MM.1S (cell line): ENCODE results near the gene CASZ1.

Experiments used
- DNase-seq: peaks from one replicate; pipeline ENCODE4 v3.0.0-alpha.2; 2015
- H2AFZ ChIP-seq: fragments of 300-600 bp; sonication (generic); 2 replicates; pipeline ENCODE4 v1.6.0; 2016; ENCODE audit warnings: antibody characterized with exemption, low read length
- H3F3A ChIP-seq: fragments of 300-600 bp; sonication (generic); 2 replicates; pipeline ENCODE4 v1.6.1; 2016; ENCODE audit warnings: mild to moderate bottlenecking, antibody characterized with exemption, low read length, moderate library complexity, mixed read lengths; ENCODE audit not compliant: insufficient read depth
- H3K27ac ChIP-seq: fragments of 300-600 bp; sonication (generic); 2 replicates; pipeline ENCODE4 v1.5.1; 2016; ENCODE audit warnings: mild to moderate bottlenecking, low read length
- H3K27me3 ChIP-seq: fragments of 300-600 bp; sonication (generic); replicated peaks from 2 replicates; pipeline ENCODE4 v1.6.0; 2016; ENCODE audit warnings: low read length; ENCODE audit not compliant: insufficient read depth
- H3K36me3 ChIP-seq: fragments of 300-600 bp; sonication (generic); replicated peaks from 2 replicates; pipeline ENCODE4 v1.6.1; 2016; ENCODE audit warnings: mild to moderate bottlenecking, low read length, mixed read lengths; ENCODE audit not compliant: insufficient read depth
- H3K4me1 ChIP-seq: fragments of 300-600 bp; sonication (generic); 2 replicates; pipeline ENCODE4 v1.6.1; 2016; ENCODE audit warnings: low read length, mixed read lengths
- H3K4me2 ChIP-seq: fragments of 300-600 bp; sonication (generic); 2 replicates; pipeline ENCODE4 v1.6.0; 2016; ENCODE audit warnings: low read depth, low read length
- H3K4me3 ChIP-seq: fragments of 300-600 bp; sonication (generic); 2 replicates; pipeline ENCODE4 v1.5.1; 2016; ENCODE audit warnings: low read length, mixed read lengths
- H3K79me2 ChIP-seq: fragments of 300-600 bp; sonication (generic); 2 replicates; pipeline ENCODE4 v1.6.1; 2016; ENCODE audit warnings: mixed run types, low read length, mixed read lengths
- H3K9ac ChIP-seq: fragments of 300-600 bp; sonication (generic); 2 replicates; pipeline ENCODE4 v1.6.1; 2016; ENCODE audit warnings: low read length, mixed read lengths
- H3K9me2 ChIP-seq: fragments of 300-600 bp; sonication (generic); replicated peaks from 2 replicates; pipeline ENCODE4 v1.6.1; 2016; ENCODE audit warnings: mild to moderate bottlenecking, low read length, mixed read lengths; ENCODE audit not compliant: insufficient read depth
- H3K9me3 ChIP-seq: fragments of 300-600 bp; sonication (generic); replicated peaks from 2 replicates; pipeline ENCODE4 v1.6.1; 2016; ENCODE audit warnings: mild to moderate bottlenecking, low read length, mixed read lengths; ENCODE audit not compliant: insufficient read depth
- H4K20me1 ChIP-seq: fragments of 300-600 bp; sonication (generic); 2 replicates; pipeline ENCODE4 v1.6.1; 2016; ENCODE audit warnings: mild to moderate bottlenecking, low read length, moderate library complexity, mixed read lengths; ENCODE audit not compliant: insufficient read depth
- EZH2 ChIP-seq: fragments of 300-600 bp; sonication (generic); optimal IDR thresholded peaks from 2 replicates; pipeline ENCODE3; 2017; ENCODE audit warnings: low read depth, mild to moderate bottlenecking, antibody characterized with exemption, low read length, mixed read lengths
- EZH2phosphoT487 ChIP-seq: fragments of 300-600 bp; sonication (generic); IDR thresholded peaks from 2 replicates; pipeline ENCODE4 v1.6.1; 2018; ENCODE audit warnings: antibody characterized with exemption, low read length
- TF ChIP-seq, protein P1 (sequence below): fragments of 300-600 bp; sonication (generic); IDR thresholded peaks from 2 replicates; pipeline ENCODE4 v1.5.1; 2016; ENCODE audit warnings: antibody characterized with exemption, low read length, mixed read lengths

CASZ1 gene

DNA sequence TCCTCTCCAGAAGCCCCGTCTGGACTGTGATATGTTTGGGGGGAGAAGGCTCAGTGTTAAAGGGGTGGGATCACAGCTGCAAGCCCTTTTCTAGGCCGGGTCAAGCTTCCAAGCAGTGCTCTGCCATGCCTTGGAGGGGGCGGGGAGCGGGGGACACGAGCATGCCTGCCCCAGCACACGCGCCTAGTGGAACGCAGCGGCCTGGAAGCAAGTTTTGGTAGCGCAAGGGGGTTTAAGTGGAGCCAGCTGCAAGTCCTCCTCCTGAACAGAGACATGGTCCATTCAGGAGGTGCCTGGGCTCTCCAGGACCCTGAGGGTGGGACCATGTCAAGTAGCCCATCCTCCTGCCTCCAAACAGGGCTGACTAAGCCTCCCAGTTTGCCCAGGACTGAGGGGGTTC is 112.2 kb downstream of the CASZ1 start:
- no peaks in the 10 kb centered on the region for H3K36me3 ChIP-seq
- H3K9me3 ChIP-seq = no peaks in the 10 kb centered on the region
- H3K79me2 ChIP-seq = no peaks in the 10 kb centered on the region
- TF ChIP-seq EZH2phosphoT487 (no peak), EZH2 (no peak)
- TF ChIP-seq, protein P1, sequence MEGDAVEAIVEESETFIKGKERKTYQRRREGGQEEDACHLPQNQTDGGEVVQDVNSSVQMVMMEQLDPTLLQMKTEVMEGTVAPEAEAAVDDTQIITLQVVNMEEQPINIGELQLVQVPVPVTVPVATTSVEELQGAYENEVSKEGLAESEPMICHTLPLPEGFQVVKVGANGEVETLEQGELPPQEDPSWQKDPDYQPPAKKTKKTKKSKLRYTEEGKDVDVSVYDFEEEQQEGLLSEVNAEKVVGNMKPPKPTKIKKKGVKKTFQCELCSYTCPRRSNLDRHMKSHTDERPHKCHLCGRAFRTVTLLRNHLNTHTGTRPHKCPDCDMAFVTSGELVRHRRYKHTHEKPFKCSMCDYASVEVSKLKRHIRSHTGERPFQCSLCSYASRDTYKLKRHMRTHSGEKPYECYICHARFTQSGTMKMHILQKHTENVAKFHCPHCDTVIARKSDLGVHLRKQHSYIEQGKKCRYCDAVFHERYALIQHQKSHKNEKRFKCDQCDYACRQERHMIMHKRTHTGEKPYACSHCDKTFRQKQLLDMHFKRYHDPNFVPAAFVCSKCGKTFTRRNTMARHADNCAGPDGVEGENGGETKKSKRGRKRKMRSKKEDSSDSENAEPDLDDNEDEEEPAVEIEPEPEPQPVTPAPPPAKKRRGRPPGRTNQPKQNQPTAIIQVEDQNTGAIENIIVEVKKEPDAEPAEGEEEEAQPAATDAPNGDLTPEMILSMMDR = no peak
- no peak overlapping the region for H2AFZ ChIP-seq
- no peak for DNase-seq
- H3K27me3 ChIP-seq = peaks cover 98% of the 10 kb centered on the region
- no peak overlapping the region for H3K27ac ChIP-seq
- no peaks in the 10 kb centered on the region for H3F3A ChIP-seq
- no peak overlapping the region for H3K4me3 ChIP-seq
- H3K4me2 ChIP-seq = no peak overlapping the region
- no peak overlapping the region for H3K9ac ChIP-seq
- no peaks in the 10 kb centered on the region for H4K20me1 ChIP-seq
- H3K9me2 ChIP-seq = no peaks in the 10 kb centered on the region
- H3K4me1 ChIP-seq = no peaks in the 10 kb centered on the region

DNA sequence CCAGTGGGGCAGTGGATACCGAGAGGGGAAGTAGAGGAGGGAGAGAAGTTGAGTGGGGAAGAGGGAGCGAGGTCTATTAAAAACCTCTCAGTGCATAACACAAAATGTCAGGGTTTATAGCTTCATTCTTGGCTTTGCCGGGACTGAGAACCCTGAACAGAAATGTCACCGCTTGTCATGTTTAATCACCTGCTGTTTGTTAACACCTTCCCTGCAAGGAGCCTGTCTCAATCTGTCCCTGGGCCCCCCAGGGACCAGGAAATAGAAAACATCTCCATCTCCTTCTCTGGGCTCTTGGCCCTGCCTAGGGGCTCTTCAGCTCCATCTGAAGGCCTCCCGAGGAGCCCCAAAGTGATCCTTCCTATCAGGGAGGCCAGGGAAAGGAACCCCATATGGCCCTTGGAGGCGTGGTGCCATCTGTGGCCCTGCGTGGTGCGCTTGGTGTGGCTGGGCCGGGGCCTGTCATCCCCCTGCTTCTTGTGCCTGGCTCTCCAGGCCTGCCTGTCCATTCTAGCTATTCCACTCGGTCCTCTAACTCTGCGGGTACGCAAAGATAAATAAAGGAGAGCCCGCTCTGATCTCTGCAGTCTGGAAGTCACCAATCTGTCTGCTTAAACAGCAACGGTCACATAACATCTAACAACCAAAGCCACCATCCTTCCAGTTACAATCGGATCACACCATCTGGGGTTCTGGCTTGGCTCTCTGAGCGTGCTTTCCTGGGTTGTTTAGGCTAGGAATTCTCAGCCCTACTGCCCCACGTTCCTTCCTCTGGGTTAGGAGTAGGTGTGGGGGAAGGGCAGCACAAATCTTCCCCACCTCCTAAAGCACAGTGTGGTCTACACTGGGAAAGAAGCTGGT is 113.8 kb downstream of the CASZ1 start:
- H3K27ac ChIP-seq = no peak overlapping the region
- H3K4me2 ChIP-seq = no peak overlapping the region
- no peaks in the 10 kb centered on the region for H3K9me3 ChIP-seq

DNA sequence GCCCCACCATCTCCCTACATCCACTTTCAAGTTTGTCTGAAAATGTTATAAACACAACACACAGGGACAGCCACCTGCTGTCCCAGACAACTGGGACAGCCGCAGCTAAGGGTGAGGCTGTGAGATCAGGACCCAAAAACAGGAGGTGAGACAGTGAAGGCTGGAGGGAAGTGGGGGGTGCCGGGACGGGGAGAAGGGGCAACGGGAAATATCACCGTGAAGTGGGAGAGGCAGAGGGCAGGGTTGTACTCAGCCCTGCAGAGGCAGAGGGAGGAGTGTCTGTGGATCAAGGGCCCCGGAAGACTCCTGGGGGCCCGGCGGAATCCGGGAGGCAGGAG is 114.4 kb downstream of the CASZ1 start:
- Histone ChIP-seq H4K20me1 (no peaks in the 10 kb centered on the region), H3K27ac (no peak overlapping the region), H3K4me1 (no peaks in the 10 kb centered on the region)

More for the DNA sequence above, 113.8 kb downstream of the CASZ1 start:
- Histone ChIP-seq H3K4me3 (no peak overlapping the region), H3K9ac (no peak overlapping the region), H2AFZ (no peak overlapping the region), H3K9me2 (no peaks in the 10 kb centered on the region), H3K4me1 (no peaks in the 10 kb centered on the region), H4K20me1 (no peaks in the 10 kb centered on the region), H3K79me2 (no peaks in the 10 kb centered on the region), H3K27me3 (peaks cover 95% of the 10 kb centered on the region), H3K36me3 (no peaks in the 10 kb centered on the region), H3F3A (no peaks in the 10 kb centered on the region)
- DNase-seq = no peak
- no peak for TF ChIP-seq EZH2
- TF ChIP-seq EZH2phosphoT487 = no peak
- TF ChIP-seq, protein P1 = no peak

More for the DNA sequence above, 114.4 kb downstream of the CASZ1 start:
- DNase-seq = no peak
- Histone ChIP-seq H3K9me3 (no peaks in the 10 kb centered on the region), H3F3A (no peaks in the 10 kb centered on the region), H3K9ac (no peak overlapping the region), H3K79me2 (no peaks in the 10 kb centered on the region), H3K4me3 (no peak overlapping the region), H3K36me3 (no peaks in the 10 kb centered on the region), H3K4me2 (no peak overlapping the region), H3K27me3 (peaks cover 95% of the 10 kb centered on the region), H2AFZ (no peak overlapping the region), H3K9me2 (no peaks in the 10 kb centered on the region)
- TF ChIP-seq EZH2phosphoT487 = no peak
- TF ChIP-seq, protein P1 = no peak
- TF ChIP-seq EZH2 = no peak
